Measurements from ENCODE around the gene ASF1B.

DNA sequence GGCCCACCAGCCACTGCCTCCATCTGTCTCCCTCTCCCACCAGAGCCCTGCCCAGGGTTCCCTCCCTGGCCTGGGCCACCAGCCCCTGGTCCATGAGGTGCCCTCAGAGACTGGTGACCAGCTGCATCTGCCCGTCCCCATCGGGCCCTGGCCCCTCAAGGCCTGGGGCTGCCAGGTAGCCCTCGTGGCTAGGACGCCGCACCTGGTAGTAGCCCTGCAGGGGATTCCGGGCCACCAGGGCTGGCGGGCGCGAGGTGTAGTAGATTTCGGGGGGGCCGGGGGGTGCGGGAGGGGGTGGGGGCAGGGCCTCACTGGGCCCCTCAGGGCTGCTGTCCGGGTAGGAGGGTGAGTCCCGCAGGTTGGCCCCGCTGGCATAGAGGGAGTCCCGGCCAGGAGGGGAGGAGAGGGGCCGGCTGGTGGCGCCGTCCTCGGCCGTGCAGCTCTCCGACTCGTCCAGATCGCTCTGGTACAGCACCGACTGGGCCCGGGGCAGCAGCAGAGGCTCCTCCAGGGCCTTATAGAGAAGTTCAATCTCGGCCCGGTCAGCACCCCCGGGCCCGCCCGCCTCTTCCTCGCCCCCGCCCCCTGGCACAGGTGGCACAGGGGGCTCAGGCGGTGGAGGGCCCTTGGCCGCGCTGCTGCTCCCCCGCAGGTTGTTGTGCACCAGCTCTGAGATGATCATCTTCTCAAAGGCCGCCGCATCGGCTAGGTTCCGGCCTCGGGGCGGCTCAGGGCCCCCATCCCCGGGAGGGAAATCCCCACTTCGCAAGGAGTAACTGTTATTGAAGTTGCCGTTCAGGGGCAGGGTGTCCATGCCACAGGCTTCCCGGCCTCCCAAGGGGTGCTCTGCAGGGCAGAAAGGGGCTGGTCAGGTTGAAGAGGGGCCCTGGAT is 14.6 kb upstream of the ASF1B start:
- TF ChIP-seq, protein P1, sequence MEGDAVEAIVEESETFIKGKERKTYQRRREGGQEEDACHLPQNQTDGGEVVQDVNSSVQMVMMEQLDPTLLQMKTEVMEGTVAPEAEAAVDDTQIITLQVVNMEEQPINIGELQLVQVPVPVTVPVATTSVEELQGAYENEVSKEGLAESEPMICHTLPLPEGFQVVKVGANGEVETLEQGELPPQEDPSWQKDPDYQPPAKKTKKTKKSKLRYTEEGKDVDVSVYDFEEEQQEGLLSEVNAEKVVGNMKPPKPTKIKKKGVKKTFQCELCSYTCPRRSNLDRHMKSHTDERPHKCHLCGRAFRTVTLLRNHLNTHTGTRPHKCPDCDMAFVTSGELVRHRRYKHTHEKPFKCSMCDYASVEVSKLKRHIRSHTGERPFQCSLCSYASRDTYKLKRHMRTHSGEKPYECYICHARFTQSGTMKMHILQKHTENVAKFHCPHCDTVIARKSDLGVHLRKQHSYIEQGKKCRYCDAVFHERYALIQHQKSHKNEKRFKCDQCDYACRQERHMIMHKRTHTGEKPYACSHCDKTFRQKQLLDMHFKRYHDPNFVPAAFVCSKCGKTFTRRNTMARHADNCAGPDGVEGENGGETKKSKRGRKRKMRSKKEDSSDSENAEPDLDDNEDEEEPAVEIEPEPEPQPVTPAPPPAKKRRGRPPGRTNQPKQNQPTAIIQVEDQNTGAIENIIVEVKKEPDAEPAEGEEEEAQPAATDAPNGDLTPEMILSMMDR (conservative IDR thresholded peaks at IDR 0.05; ENCODE audit: low read length) = no peak
- no peak for TF ChIP-seq EZH2phosphoT487 (IDR thresholded peaks at IDR 0.05; ENCODE audit: borderline replicate concordance, low read depth, low read length)
